Measurements from ENCODE around the gene AGTRAP. TPM values are rescaled to one million over a fixed set of nuclear protein-coding genes. Genes with fewer than 3 reads are reported as not detected.
A peak's percentile ranks its signal among the peaks of the same experiment; 100 is the strongest.

AGTRAP gene
- polyA plus RNA-seq, 3 donors = 420 to 938 (median 842) TPM

GRCh38 chr1:11736746-11737639 is 1.1 kb downstream of the AGTRAP start:
- peak overlapping the region; percentile 93 to 98 for H3K4me3 Mint-ChIP-seq
- H3K4me1 Mint-ChIP-seq = peaks cover 87% of the 10 kb centered on the region
- Histone ChIP-seq H3K9me3 (replicated peaks in 1 of 2; ENCODE audit: control insufficient read depth in 1 of 2, insufficient read depth in 1 of 2, low read length in 2 of 2) (no peaks in the 10 kb centered on the region), H2AFZ (ENCODE audit: insufficient read depth, low read depth, low read length, poor library complexity, severe bottlenecking) (peak overlapping the region; percentile 73), H3K27ac (ENCODE audit: low read depth in 1 of 2, low read length in 2 of 2) (peak overlapping the region; percentile 98), H3K4me3 (replicated peaks in 1 of 3; ENCODE audit: low read depth in 2 of 3, low read length in 3 of 3) (peak overlapping the region; percentile 85 to 93 (median 88)), H3K4me2 (replicated peaks; ENCODE audit: extremely low read depth, low read length, poor library complexity, severe bottlenecking) (peak overlapping the region; percentile 77), H3K4me1 (ENCODE audit: control insufficient read depth in 1 of 2, insufficient read depth in 2 of 2, low read length in 2 of 2) (peaks cover 83 to 90% of the 10 kb centered on the region in 2 donors), H3K27me3 (ENCODE audit: control insufficient read depth in 2 of 2, insufficient read depth in 2 of 2, low read length in 2 of 2) (no peaks in the 10 kb centered on the region), H3K36me3 (replicated peaks in 1 of 2; ENCODE audit: control insufficient read depth in 1 of 2, insufficient read depth in 2 of 2, low read length in 2 of 2) (peaks cover 2 to 10% of the 10 kb centered on the region in 2 donors), H4K20me1 (ENCODE audit: insufficient read depth, low read length) (peaks cover 28% of the 10 kb centered on the region), H3K79me2 (ENCODE audit: insufficient read depth, low read length) (peaks cover 69% of the 10 kb centered on the region), H3K9ac (ENCODE audit: insufficient read depth, low read length, poor library complexity, severe bottlenecking) (peak overlapping the region; percentile 99)
- H3K27me3 Mint-ChIP-seq (ENCODE audit: low read depth in 3 of 3) = peaks cover 0 to 1% (median 1%) of the 10 kb centered on the region in 3 donors
- H3K27ac Mint-ChIP-seq = peak overlapping the region; percentile 98 to 100 (median 99)
- no peaks in the 10 kb centered on the region for H3K9me3 Mint-ChIP-seq
- intact Hi-C loops (cut with micrococcal nuclease) = loop anchor here (5.0 to 10.0 kb wide), 4 partner anchors 58 to 445 kb away; no protein-coding TSS in a partner anchor
- peak; percentile 87 to 99 (median 97) for DNase-seq
- WGBS (ENCODE audit: insufficient coverage) = 9% methylated on average over 9 of the region's 15 CpGs
- TF ChIP-seq CTCF (IDR thresholded peaks at IDR 0.05) = no peak
- peaks cover 12 to 25% of the 10 kb centered on the region in 2 donors for H3K36me3 Mint-ChIP-seq

GRCh38 chr1:11738096-11738495 is 2.2 kb downstream of the AGTRAP start:
- TF ChIP-seq CTCF (IDR thresholded peaks at IDR 0.05) = no peak
- peak overlapping the region; percentile 85 to 93 (median 88) for H3K4me3 ChIP-seq (replicated peaks in 1 of 3; ENCODE audit: low read depth in 2 of 3, low read length in 3 of 3)
- peak in 1 of 3 donors; percentile 30 for DNase-seq
- Mint-ChIP-seq H3K27me3 (ENCODE audit: low read depth in 3 of 3) (peaks cover 0 to 1% (median 1%) of the 10 kb centered on the region in 3 donors), H3K9me3 (no peaks in the 10 kb centered on the region), H3K4me3 (peak overlapping the region; percentile 93 to 98), H3K27ac (peak overlapping the region; percentile 98 to 100 (median 99)), H3K36me3 (peaks cover 17 to 36% of the 10 kb centered on the region in 2 donors), H3K4me1 (peaks cover 85% of the 10 kb centered on the region)
- H4K20me1 ChIP-seq (ENCODE audit: insufficient read depth, low read length) = peaks cover 39% of the 10 kb centered on the region
- peak overlapping the region; percentile 77 for H3K4me2 ChIP-seq (replicated peaks; ENCODE audit: extremely low read depth, low read length, poor library complexity, severe bottlenecking)
- peaks cover 2 to 21% of the 10 kb centered on the region in 2 donors for H3K36me3 ChIP-seq (replicated peaks in 1 of 2; ENCODE audit: control insufficient read depth in 1 of 2, insufficient read depth in 2 of 2, low read length in 2 of 2)
- peaks cover 74 to 85% of the 10 kb centered on the region in 2 donors for H3K4me1 ChIP-seq (ENCODE audit: control insufficient read depth in 1 of 2, insufficient read depth in 2 of 2, low read length in 2 of 2)
- no peak overlapping the region for H2AFZ ChIP-seq (ENCODE audit: insufficient read depth, low read depth, low read length, poor library complexity, severe bottlenecking)
- H3K9me3 ChIP-seq (replicated peaks in 1 of 2; ENCODE audit: control insufficient read depth in 1 of 2, insufficient read depth in 1 of 2, low read length in 2 of 2) = no peaks in the 10 kb centered on the region
- H3K27ac ChIP-seq (ENCODE audit: low read depth in 1 of 2, low read length in 2 of 2) = peak overlapping the region; percentile 98
- intact Hi-C loops (cut with micrococcal nuclease) = loop anchor here (5.0 to 10.0 kb wide), 4 partner anchors 57 to 444 kb away; no protein-coding TSS in a partner anchor
- peak overlapping the region; percentile 99 for H3K9ac ChIP-seq (ENCODE audit: insufficient read depth, low read length, poor library complexity, severe bottlenecking)
- H3K79me2 ChIP-seq (ENCODE audit: insufficient read depth, low read length) = peaks cover 80% of the 10 kb centered on the region
- no peaks in the 10 kb centered on the region for H3K27me3 ChIP-seq (ENCODE audit: control insufficient read depth in 2 of 2, insufficient read depth in 2 of 2, low read length in 2 of 2)
- WGBS (ENCODE audit: insufficient coverage) = no CpG with 5 or more reads among the region's 2 CpGs

All from CD14-positive monocyte (primary cell).